ES-I3 (cell line): Measurements from ENCODE around the gene SEMA3B.
"Not testable (repeated sequence)": the region's sequence is repeated elsewhere in the genome, so short reads cannot be mapped to it uniquely, and the experiment has no call there.

Experiments used
- H3K36me3 ChIP-seq: 2 replicates; pipeline ENCODE4 v1.6.1; 2013; ENCODE audit warnings: mild to moderate bottlenecking, low read length, control low read depth, moderate library complexity; ENCODE audit not compliant: insufficient read depth
- H3K4me1 ChIP-seq: 2 replicates; pipeline ENCODE4 v1.6.1; 2013; ENCODE audit warnings: mild to moderate bottlenecking, control low read depth, low read length; ENCODE audit not compliant: insufficient read depth
- H3K9ac ChIP-seq: 2 replicates; pipeline ENCODE4 v1.6.1; 2013; ENCODE audit warnings: low read depth, mild to moderate bottlenecking, low read length, moderate library complexity
- H3K9me3 ChIP-seq: 2 replicates; pipeline ENCODE4 v1.6.1; 2013; ENCODE audit warnings: mild to moderate bottlenecking, low read length, moderate library complexity; ENCODE audit not compliant: control insufficient read depth, insufficient read depth

The SEMA3B gene

DNA sequence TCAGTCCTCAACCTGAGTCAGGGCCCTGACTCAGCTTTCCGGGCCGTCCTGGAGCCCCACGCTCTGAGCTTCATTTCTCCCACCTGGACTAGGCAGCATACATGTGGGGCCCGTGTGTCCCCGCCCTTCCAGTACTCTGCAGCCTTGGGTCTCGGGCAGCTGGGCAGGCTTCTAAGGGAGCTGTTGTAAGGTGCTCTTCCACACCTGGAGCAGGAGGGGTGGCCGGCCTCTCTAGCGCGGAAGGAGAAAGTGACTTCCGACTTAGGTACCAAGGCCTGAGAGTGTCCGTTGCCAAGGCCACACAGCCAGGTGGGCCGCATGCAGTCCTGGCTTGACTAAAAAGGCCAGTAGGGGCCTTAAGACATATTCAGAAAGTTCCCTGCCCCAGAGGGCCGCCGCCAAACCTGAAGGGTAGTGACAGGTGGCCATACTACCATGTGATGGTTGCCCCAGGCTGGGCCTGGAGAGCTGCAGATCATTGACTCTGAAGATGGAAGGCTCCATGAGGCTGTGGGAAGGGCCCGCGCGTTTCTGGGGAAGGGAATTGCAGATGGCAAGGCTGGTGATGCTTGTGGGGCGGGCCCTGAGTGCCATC lies 9.4 kb upstream of the SEMA3B start:
- Histone ChIP-seq H3K9ac (no peak overlapping the region), H3K9me3 (no peaks in the 10 kb centered on the region), H3K4me1 (peaks cover 21% of the 10 kb centered on the region; the same call in 1 of the 2 replicates)

DNA sequence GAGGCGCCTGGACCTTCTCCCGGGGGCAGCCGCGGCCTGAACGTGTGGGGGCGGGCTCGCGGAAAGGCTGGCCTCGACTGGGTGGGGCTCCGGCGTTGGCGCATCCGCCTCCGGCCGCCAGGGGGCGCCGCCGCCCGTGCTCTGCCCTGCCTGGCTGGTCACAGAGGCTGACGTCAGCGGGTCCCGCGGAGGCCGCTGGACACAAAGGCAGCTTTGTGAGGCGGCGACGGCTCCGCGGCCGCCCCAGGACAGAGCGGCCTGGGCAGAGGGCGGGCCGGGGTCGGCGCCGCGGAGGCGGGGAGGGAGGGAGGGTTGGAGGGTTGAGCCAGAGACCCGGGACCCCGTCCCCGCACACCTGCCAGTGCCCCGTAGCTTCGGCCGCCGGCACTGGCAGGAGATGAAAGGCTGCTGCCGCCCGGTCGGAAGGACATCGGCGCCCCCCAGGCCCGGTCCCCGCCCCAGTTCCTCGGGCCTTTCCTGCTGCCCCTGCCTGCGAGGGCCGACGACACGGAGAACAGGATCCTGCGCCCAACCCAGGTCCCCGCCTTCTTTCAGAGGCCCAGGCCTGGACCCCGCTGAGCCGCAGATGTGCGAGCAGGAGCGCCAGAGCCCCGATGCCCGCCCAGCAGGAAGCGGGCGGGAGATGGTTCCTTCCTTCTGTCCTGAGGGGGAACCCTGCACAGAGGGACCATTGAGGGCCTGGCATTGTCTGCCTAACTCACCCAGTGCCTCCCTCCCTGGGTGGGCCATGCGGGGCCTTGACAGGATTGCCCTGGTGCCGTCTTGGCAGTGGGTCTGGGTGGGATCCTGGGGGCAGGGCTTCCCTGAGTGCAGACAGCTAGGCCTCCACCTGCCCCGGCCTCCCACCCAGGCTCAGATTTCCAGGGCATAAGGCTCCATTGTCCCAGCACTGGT lies 8.7 kb upstream of the SEMA3B start:
- H3K4me1 ChIP-seq, result peaks cover 22% of the 10 kb centered on the region
- peaks cover 3% of the 10 kb centered on the region for H3K36me3 ChIP-seq
- H3K9ac ChIP-seq, result peak overlapping the region; percentile 56
- no peaks in the 10 kb centered on the region for H3K9me3 ChIP-seq

More for the DNA sequence above, 9.4 kb upstream of the SEMA3B start:
- peaks cover 3% of the 10 kb centered on the region for H3K36me3 ChIP-seq

DNA sequence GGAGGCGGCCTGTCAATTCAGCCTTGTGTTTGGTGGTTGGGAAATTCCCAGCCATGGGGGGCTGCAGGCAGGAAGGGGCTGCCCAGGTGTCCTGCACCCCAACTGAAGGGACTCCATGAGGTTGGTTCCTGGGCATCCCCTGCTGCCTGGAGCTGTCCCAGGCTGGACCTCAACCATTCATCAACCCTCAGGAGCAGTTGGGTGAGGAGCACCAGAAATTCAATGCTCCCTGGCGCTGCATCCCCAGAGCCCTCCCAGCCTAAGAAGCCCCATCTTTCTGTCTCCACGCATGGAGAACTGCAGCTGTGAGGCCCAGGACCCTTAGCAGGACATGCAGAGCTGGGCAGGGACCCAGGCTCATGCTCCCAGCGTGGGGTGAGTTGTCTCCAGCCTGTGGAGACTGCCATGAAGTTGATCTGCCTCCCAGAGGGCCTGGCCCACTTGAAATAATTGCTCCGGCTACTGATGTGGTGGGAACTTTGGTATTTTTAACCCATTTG lies 8.0 kb upstream of the SEMA3B start:
- Histone ChIP-seq H3K36me3 (peaks cover 3% of the 10 kb centered on the region), H3K4me1 (peaks cover 29% of the 10 kb centered on the region), H3K9me3 (no peaks in the 10 kb centered on the region), H3K9ac (0 out of 2 replicates have a peak overlapping the region, but pooled peaks have one; percentile 56)

DNA sequence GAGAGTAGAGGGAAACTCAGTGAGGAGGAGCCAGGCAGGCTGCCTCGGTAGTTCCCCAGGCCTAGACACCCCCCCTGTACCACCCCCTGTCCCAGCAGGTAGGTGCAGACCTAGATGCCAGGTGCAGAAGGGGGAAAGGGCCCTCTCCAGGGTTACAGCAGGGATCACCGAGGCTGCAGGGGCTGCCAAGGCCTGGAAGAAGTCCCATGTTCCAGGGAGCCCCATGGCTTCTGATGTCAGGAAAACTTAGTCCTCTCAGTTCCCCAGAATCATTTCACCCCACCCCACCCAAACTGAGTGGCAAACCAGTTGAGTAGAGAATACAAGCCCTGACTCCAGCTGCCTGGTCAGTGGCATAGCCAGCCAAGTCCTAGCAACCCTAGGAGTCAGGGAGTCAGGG lies 7.4 kb upstream of the SEMA3B start:
- peaks cover 34% of the 10 kb centered on the region for H3K4me1 ChIP-seq

DNA sequence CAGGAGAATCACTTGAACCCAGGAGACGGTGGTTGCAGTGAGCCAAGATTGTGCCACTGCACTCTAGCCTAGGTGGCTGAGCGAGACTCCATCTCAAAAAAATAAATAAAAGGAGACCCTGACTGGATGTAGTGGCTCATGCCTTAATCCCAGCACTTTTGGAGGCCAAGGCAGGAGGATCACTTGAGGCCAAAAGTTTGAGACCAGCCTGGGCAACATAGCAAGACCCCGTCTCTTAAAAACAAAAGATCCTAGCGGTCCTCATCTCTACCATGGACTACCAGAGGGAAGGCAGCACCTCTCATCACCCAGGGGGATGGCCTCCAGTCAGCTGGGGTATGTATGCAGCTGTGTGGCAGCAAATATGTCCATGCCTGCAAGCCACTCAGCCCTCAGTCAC lies 6.7 kb upstream of the SEMA3B start:
- H3K4me1 ChIP-seq, result peaks cover 41% of the 10 kb centered on the region
- not testable (repeated sequence) for H3K9me3 ChIP-seq, H3K36me3 ChIP-seq, H3K9ac ChIP-seq

More for the DNA sequence above, 7.4 kb upstream of the SEMA3B start:
- Histone ChIP-seq H3K9me3 (no peaks in the 10 kb centered on the region), H3K36me3 (peaks cover 3% of the 10 kb centered on the region), H3K9ac (no peak overlapping the region)

DNA sequence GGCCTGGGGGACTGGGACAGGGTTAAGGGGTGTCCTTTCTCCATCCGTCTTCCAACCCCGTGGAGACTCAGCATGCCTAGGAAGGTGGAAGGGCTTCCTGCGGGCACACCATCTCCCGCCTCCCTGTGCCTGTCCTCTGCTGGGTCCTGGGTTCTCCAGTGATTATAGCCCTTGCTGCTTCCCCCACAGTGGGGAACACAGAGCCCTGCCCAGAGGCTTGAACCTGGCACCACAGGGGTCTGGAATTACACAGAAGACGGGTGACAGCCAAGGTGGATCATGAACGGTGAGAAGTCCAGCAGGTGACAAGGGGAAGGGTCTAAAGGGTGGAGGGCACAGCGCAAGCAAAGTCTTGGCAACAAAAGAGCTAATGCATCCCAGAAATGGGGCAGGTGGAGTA lies 6.2 kb upstream of the SEMA3B start:
- Histone ChIP-seq H3K36me3 (no peaks in the 10 kb centered on the region), H3K4me1 (peaks cover 47% of the 10 kb centered on the region), H3K9me3 (no peaks in the 10 kb centered on the region), H3K9ac (no peak overlapping the region)

DNA sequence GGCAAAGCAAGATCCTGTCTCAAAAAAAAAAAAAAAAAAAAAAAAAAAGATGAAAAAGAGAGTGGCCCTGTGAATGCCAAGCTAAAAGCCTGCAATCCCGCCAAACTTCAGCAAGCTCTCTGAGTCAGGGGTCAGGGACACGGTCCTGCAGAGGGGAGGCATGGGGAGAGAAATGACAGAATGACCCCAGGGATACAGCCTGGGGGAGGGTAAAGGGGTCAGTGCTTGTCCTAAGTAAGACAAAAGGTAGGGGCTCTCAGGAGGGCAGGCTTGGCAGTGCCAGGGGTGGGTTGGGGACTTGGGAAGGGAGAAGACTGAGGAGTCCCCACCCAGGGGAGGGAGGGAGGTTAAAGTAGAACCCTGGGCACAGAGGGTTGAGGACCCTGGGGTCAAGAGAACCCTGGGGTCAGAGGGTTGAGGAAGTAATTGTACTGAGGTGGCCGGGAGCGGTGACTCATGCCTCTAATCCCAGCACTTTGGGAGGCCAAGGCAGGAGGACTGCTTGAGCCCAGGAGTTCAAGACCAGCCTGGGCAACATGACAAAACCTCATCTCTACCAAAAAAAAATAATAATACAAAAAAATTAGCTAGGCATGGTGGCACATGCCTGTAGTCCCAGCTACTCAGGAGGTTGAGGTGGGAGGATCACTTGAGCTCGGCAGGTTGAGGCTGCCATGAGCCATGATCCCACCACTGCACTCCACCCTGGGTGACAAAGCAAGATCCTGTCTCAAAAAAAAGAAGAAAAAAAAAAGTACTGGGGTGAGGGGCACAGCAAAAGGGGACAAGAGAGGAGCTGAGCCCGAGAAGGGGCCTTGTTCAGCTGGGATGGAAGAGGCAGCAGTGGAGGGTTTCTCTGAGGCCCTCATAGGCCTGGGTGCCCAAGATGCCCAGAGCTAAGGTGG lies 5.2 kb upstream of the SEMA3B start:
- Histone ChIP-seq H3K9me3 (no peaks in the 10 kb centered on the region), H3K4me1 (peaks cover 57% of the 10 kb centered on the region), H3K36me3 (no peaks in the 10 kb centered on the region), H3K9ac (no peak overlapping the region)

DNA sequence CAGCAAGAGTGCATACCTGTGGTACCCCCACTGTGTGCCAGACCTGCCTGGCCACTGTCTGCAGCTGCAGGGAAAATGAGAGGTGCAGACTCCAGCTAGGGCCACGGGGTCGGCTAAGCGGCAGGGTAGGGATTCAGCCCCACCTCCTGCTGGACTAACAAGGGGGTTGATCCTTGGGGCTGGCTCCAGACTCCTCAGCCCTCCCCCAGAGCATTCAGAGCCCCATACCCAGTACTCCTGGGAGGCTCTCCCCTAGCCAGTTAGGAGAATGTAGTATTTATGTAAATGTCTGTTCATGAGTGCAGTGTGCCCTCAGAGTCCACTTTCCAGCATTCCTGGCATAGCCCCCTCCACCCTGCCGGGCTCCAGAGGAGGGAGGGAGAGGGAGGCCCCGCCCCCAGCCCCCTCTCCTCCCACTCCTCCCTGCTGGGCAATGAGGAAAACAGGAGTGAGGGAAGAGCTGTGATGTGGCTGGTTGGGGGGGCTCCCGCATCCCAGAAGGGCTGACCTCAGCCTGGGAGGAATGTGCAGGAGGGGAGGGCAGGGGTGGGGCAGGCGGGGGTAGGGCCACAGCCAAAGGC lies 4.5 kb upstream of the SEMA3B start:
- H3K9ac ChIP-seq, result peak overlapping the region; percentile 1; the same call in 1 of the 2 replicates
- H3K36me3 ChIP-seq, result no peaks in the 10 kb centered on the region
- peaks cover 63% of the 10 kb centered on the region for H3K4me1 ChIP-seq
- H3K9me3 ChIP-seq, result no peaks in the 10 kb centered on the region

DNA sequence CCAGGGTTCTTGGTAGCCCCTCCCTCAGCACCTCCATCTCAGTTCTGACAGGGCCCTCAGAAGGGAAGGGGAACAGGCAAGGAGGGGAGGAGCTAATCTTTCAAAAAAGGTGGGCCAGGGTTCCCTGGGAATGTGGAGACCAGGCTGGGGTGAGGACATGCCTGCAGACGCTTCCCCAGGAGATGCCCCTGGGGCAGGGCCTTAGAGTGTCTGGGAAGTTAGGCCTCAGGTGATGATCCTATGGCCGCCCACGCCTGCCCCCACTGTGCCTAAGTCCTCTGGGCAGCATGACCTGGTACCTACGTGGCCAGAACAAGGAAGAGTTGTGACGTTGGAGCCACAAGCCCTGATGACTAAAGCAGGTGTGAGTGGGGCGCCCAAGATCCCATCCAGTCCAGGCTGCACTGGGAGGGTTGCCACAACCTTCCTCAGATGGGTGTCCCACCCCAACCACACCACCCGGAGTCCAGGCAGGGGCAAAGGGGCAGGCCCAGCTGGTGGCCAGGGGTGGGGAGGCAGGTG lies 3.9 kb upstream of the SEMA3B start:
- H3K9ac ChIP-seq, result no peak overlapping the region
- H3K9me3 ChIP-seq, result no peaks in the 10 kb centered on the region
- H3K36me3 ChIP-seq, result no peaks in the 10 kb centered on the region
- peaks cover 66% of the 10 kb centered on the region for H3K4me1 ChIP-seq

DNA sequence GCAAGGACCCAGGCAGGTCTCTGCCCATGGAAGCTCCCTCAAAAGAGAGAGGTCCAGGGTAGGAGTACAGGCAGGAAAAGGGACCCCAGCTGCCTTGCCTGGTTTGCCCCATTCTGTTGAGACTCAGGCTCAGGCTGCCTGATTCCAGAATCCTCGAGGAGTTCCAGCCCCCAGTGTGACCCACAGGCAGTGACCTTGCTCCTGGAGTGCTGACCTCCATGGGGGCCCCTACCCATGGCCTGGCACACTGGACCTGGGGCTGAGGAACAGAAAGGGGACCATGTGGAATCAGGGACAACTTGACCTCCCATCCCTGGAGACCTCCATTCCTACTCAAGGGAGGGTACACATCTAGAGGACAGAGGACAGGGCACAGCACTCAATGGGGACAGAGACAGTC lies 3.4 kb upstream of the SEMA3B start:
- no peaks in the 10 kb centered on the region for H3K9me3 ChIP-seq
- peaks cover 65% of the 10 kb centered on the region for H3K4me1 ChIP-seq
- no peak overlapping the region for H3K9ac ChIP-seq
- no peaks in the 10 kb centered on the region for H3K36me3 ChIP-seq

DNA sequence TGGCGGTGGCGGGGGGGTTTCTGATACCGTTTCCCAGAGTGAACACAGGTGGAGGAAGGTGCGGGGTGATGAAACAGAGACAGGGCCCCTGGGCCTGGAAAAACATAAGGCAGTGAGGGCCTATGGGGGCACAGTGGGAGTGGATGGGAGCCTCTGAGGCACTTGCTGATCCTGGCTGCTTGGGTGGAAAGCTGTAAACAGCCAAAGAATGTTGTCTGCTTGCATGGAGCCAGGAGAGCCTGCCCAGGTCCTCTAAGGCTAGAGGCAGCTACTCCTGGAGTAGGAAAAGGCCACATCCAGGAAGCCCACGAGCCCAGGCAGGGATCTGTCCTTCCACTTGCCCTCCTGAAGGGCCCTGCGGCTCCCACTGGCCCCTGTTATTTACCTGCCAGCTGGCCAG lies 2.9 kb upstream of the SEMA3B start:
- Histone ChIP-seq H3K9me3 (no peaks in the 10 kb centered on the region), H3K4me1 (peaks cover 60% of the 10 kb centered on the region), H3K36me3 (no peaks in the 10 kb centered on the region), H3K9ac (no peak overlapping the region)

DNA sequence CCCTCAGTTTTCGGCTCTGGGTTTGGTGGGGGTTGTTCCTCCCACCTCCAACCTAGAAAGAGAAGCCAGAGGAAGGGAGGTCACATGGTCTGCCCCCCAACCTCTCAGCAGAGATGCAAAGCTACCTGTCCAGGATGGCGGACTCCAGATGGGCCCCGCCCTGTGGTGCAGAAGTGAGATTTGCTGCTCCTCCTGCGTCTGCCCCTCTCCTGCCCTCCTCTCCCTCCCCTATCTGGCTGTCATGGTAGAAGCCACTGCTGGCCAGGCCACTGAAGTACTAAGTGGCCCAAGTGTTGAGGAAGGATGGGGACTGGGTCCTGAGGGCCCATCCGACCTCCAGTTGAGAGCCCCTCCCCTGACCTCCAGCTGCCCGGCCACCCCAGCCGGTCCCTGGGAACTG lies 2.1 kb upstream of the SEMA3B start:
- Histone ChIP-seq H3K4me1 (peaks cover 63% of the 10 kb centered on the region), H3K9me3 (no peaks in the 10 kb centered on the region), H3K36me3 (no peaks in the 10 kb centered on the region), H3K9ac (no peak overlapping the region; the same call in 1 of the 2 replicates)

DNA sequence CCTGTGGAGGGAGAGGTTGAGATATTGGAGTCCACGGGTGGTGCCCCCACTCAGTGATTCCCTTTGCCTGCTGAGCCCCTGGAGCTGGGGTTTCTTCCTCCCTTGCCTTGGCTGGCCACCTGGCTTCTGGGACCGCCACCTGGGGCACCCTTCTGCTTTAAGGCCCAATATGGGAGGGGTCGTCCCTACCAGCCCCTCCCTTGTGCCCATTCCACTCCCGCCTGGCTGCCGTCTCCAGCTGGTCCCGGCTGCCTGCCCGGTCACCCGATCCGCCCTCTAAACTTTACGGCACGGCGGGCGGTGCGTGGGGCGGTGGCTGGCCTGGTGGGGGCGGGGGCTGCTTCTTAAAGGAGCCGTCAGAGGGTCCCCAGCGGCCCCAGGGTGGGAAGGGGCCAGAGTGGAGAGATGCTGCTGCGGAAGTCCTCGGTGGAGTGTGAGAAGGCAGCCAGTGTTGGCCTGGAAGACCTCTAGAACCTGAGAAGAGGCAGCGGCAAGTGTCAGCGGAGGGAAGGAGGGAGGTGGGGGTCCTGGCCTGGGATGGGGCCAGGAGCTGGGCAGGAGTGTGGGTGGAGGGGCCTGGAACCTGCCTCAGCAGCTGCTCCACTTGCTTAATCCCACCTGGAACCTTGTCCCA lies 1.6 kb upstream of the SEMA3B start:
- H3K36me3 ChIP-seq, result no peaks in the 10 kb centered on the region
- peak overlapping the region; percentile 9; the same call in 1 of the 2 replicates for H3K9ac ChIP-seq
- H3K9me3 ChIP-seq, result no peaks in the 10 kb centered on the region
- peaks cover 63% of the 10 kb centered on the region for H3K4me1 ChIP-seq
